MM.1S (cell line): Measurements from ENCODE around the gene MOCOS.

Experiments used
- CTCF ChIP-seq: fragments of 300-600 bp; sonication (generic); IDR thresholded peaks from 2 replicates; pipeline ENCODE4 v1.5.1; 2016; ENCODE audit warnings: antibody characterized with exemption, low read length, mixed read lengths
- EZH2 ChIP-seq: fragments of 300-600 bp; sonication (generic); optimal IDR thresholded peaks from 2 replicates; pipeline ENCODE3; 2017; ENCODE audit warnings: low read depth, mild to moderate bottlenecking, antibody characterized with exemption, low read length, mixed read lengths
- EZH2phosphoT487 ChIP-seq: fragments of 300-600 bp; sonication (generic); IDR thresholded peaks from 2 replicates; pipeline ENCODE4 v1.6.1; 2018; ENCODE audit warnings: antibody characterized with exemption, low read length

GRCh38 chr18:36200354-36200771 lies 13.1 kb downstream of the MOCOS start:
- TF ChIP-seq CTCF (no peak), EZH2phosphoT487 (no peak), EZH2 (no peak)
